Karpas-422 (cell line): Measurements from ENCODE around the gene PHF1. TPM values are rescaled to one million over a fixed set of nuclear protein-coding genes. Genes with fewer than 3 reads are reported as not detected.
A peak's percentile ranks its signal among the peaks of the same experiment; 100 is the strongest.

Experiments used
- DNase-seq: peaks from one replicate; pipeline ENCODE4 v3.0.0-alpha.2; 2015
- H2AFZ ChIP-seq: fragments of 200-600 bp; sonication (generic); 2 replicates; pipeline ENCODE4 v1.6.1; 2014; ENCODE audit warnings: antibody characterized with exemption, low read length, mixed read lengths
- H3K27ac ChIP-seq: fragments of 200-600 bp; sonication (generic); 2 replicates; pipeline ENCODE4 v1.5.1; 2014; ENCODE audit warnings: mild to moderate bottlenecking, low read length, moderate library complexity
- H3K27me3 ChIP-seq: fragments of 200-600 bp; sonication (generic); 2 replicates; pipeline ENCODE4 v1.6.1; 2014; ENCODE audit warnings: low read length, mixed read lengths
- H3K36me3 ChIP-seq: fragments of 200-600 bp; sonication (generic); 2 replicates; pipeline ENCODE4 v1.6.1; 2014; ENCODE audit warnings: low read length, mixed read lengths; ENCODE audit not compliant: insufficient read depth
- H3K4me1 ChIP-seq: fragments of 200-600 bp; sonication (generic); 2 replicates; pipeline ENCODE4 v1.6.1; 2014; ENCODE audit warnings: mild to moderate bottlenecking, low read length, mixed read lengths
- H3K4me2 ChIP-seq: fragments of 200-600 bp; sonication (generic); 2 replicates; pipeline ENCODE4 v1.6.1; 2014; ENCODE audit warnings: low read length, low read depth, mild to moderate bottlenecking; ENCODE audit not compliant: poor library complexity, severe bottlenecking
- H3K4me3 ChIP-seq: fragments of 200-600 bp; sonication (generic); 2 replicates; pipeline ENCODE4 v1.5.1; 2014; ENCODE audit warnings: mild to moderate bottlenecking, antibody characterized with exemption, low read length, mixed read lengths
- H3K79me2 ChIP-seq: fragments of 200-600 bp; sonication (generic); 2 replicates; pipeline ENCODE4 v1.6.1; 2014; ENCODE audit warnings: mild to moderate bottlenecking, low read length, mixed read lengths
- H3K9ac ChIP-seq: fragments of 200-600 bp; sonication (generic); 2 replicates; pipeline ENCODE4 v1.6.0; 2014; ENCODE audit warnings: low read length
- H3K9me2 ChIP-seq: fragments of 200-600 bp; sonication (generic), shearing (Covaris generic); replicated peaks from 2 replicates; pipeline ENCODE4 v1.6.0; 2014; ENCODE audit warnings: mild to moderate bottlenecking, low read length, moderate library complexity; ENCODE audit not compliant: insufficient read depth
- H3K9me3 ChIP-seq: fragments of 300-700, 200-600 bp; sonication (generic); 2 replicates; pipeline ENCODE4 v1.6.1; 2014; ENCODE audit warnings: low read length, mixed read lengths
- H4K20me1 ChIP-seq: fragments of 200-600 bp; sonication (generic); 2 replicates; pipeline ENCODE4 v1.6.1; 2014; ENCODE audit warnings: mild to moderate bottlenecking, antibody characterized with exemption, low read length, low read depth; ENCODE audit not compliant: insufficient read depth
- total RNA-seq: library from RNA; depleted of rRNA; stranded (reverse); fragments of >200 nt; shearing (Covaris generic); gene quantifications from 2 replicates; pipeline ENCODE4 v1.2.3, GENCODE V29; 2014; ENCODE audit warnings: low replicate concordance

The PHF1 gene
- total RNA-seq, 1 experiment from 2014 or later: 32.6 TPM

- H3K4me3 ChIP-seq: no peak overlapping the region
- H3K79me2 ChIP-seq: no peaks in the 10 kb centered on the region
- no peaks in the 10 kb centered on the region for H4K20me1 ChIP-seq
- H3K4me2 ChIP-seq: no peak overlapping the region
- no peaks in the 10 kb centered on the region for H3K9me3 ChIP-seq
- peak; percentile 37 for DNase-seq
- no peak overlapping the region for H2AFZ ChIP-seq
- peaks cover 4% of the 10 kb centered on the region; the same call in 1 of the 2 replicates for H3K4me1 ChIP-seq
- H3K36me3 ChIP-seq: no peaks in the 10 kb centered on the region
- H3K9ac ChIP-seq: no peak overlapping the region
- H3K9me2 ChIP-seq: no peaks in the 10 kb centered on the region
- no peak overlapping the region for H3K27ac ChIP-seq
- H3K27me3 ChIP-seq: no peaks in the 10 kb centered on the region
These were observed 26.2 kb upstream of the PHF1 start for GRCh38 chr6:33384581-33385020.

- no peak overlapping the region for H3K4me2 ChIP-seq
- no peak overlapping the region for H3K4me3 ChIP-seq
- peak; percentile 15 for DNase-seq
- H3K36me3 ChIP-seq: peaks cover 5% of the 10 kb centered on the region; the same call in 1 of the 2 replicates
- H3K9me3 ChIP-seq: no peaks in the 10 kb centered on the region
- H3K27ac ChIP-seq: no peak overlapping the region
- no peaks in the 10 kb centered on the region for H3K27me3 ChIP-seq
- H3K79me2 ChIP-seq: peaks cover 35% of the 10 kb centered on the region
- peaks cover 34% of the 10 kb centered on the region for H3K4me1 ChIP-seq
- H2AFZ ChIP-seq: no peak overlapping the region
- H3K9ac ChIP-seq: no peak overlapping the region
- no peaks in the 10 kb centered on the region for H4K20me1 ChIP-seq
- H3K9me2 ChIP-seq: no peaks in the 10 kb centered on the region
These were observed 20.6 kb upstream of the PHF1 start for GRCh38 chr6:33390173-33390572.

GRCh38 chr6:33390767-33391277 is 20.0 kb upstream of the PHF1 start:
- DNase-seq: no peak
- peaks cover 39% of the 10 kb centered on the region for H3K4me1 ChIP-seq
- H2AFZ ChIP-seq: peak overlapping the region; percentile 46
- peaks cover 11% of the 10 kb centered on the region; the same call in 1 of the 2 replicates for H3K36me3 ChIP-seq
- no peaks in the 10 kb centered on the region for H4K20me1 ChIP-seq
- peak overlapping the region; percentile 22; the same call in 1 of the 2 replicates for H3K4me3 ChIP-seq
- 0 out of 2 replicates have a peak overlapping the region, but pooled peaks have one; percentile 15 for H3K27ac ChIP-seq
- no peaks in the 10 kb centered on the region for H3K27me3 ChIP-seq
- peak overlapping the region; percentile 56 for H3K4me2 ChIP-seq
- peaks cover 41% of the 10 kb centered on the region for H3K79me2 ChIP-seq
- no peaks in the 10 kb centered on the region for H3K9me3 ChIP-seq
- H3K9me2 ChIP-seq: no peaks in the 10 kb centered on the region
- peak overlapping the region; percentile 54 for H3K9ac ChIP-seq

GRCh38 chr6:33391278-33391921 is 19.4 kb upstream of the PHF1 start, which contains the start of gene KIFC1:
KIFC1 (plus strand) TSS chr6:33391823; CDS start chr6:33391986, 163 bp downstream.
- H3K79me2 ChIP-seq: peaks cover 47% of the 10 kb centered on the region
- no peaks in the 10 kb centered on the region for H4K20me1 ChIP-seq
- peak within 1 kb of the TSS; percentile 79 for H3K27ac ChIP-seq
- H3K27me3 ChIP-seq: no peaks in the 10 kb centered on the region
- H3K36me3 ChIP-seq: peaks cover 12% of the 10 kb centered on the region; the same call in 1 of the 2 replicates
- H3K4me3 ChIP-seq: peak within 1 kb of the TSS; percentile 84
- peak; percentile 100 for DNase-seq
- H3K4me2 ChIP-seq: peak within 1 kb of the TSS; percentile 80
- H3K9me2 ChIP-seq: no peaks in the 10 kb centered on the region
- H3K4me1 ChIP-seq: peaks cover 39% of the 10 kb centered on the region
- H3K9ac ChIP-seq: peak within 1 kb of the TSS; percentile 89
- peak within 1 kb of the TSS; percentile 46 for H2AFZ ChIP-seq
- no peaks in the 10 kb centered on the region for H3K9me3 ChIP-seq

GRCh38 chr6:33391922-33392594 is 18.8 kb upstream of the PHF1 start:
- DNase-seq: peak; percentile 69
- H3K4me1 ChIP-seq: peaks cover 39% of the 10 kb centered on the region
- no peaks in the 10 kb centered on the region for H4K20me1 ChIP-seq
- H3K9me3 ChIP-seq: no peaks in the 10 kb centered on the region
- no peaks in the 10 kb centered on the region for H3K27me3 ChIP-seq
- H3K9ac ChIP-seq: peak overlapping the region; percentile 89
- peaks cover 52% of the 10 kb centered on the region for H3K79me2 ChIP-seq
- peaks cover 12% of the 10 kb centered on the region; the same call in 1 of the 2 replicates for H3K36me3 ChIP-seq
- no peak overlapping the region for H2AFZ ChIP-seq
- H3K9me2 ChIP-seq: no peaks in the 10 kb centered on the region
- peak overlapping the region; percentile 80 for H3K4me2 ChIP-seq
- peak overlapping the region; percentile 84 for H3K4me3 ChIP-seq
- peak overlapping the region; percentile 79 for H3K27ac ChIP-seq

- Histone ChIP-seq H3K9me2 (no peaks in the 10 kb centered on the region), H3K9ac (peak overlapping the region; percentile 89), H2AFZ (no peak overlapping the region), H4K20me1 (no peaks in the 10 kb centered on the region), H3K4me3 (peak overlapping the region; percentile 84), H3K27ac (peak overlapping the region; percentile 79), H3K36me3 (peaks cover 15% of the 10 kb centered on the region), H3K27me3 (no peaks in the 10 kb centered on the region), H3K79me2 (peaks cover 55% of the 10 kb centered on the region), H3K4me2 (peak overlapping the region; percentile 80), H3K4me1 (peaks cover 39% of the 10 kb centered on the region), H3K9me3 (no peaks in the 10 kb centered on the region)
- peak; percentile 65 for DNase-seq
These were observed 18.2 kb upstream of the PHF1 start for GRCh38 chr6:33392595-33392948.

GRCh38 chr6:33392979-33393378 is 17.8 kb upstream of the PHF1 start:
- Histone ChIP-seq H3K9me2 (no peaks in the 10 kb centered on the region), H3K9me3 (no peaks in the 10 kb centered on the region), H3K27me3 (no peaks in the 10 kb centered on the region), H3K4me3 (peak overlapping the region; percentile 84), H3K4me2 (peak overlapping the region; percentile 80), H2AFZ (no peak overlapping the region), H3K27ac (peak overlapping the region; percentile 79), H4K20me1 (no peaks in the 10 kb centered on the region), H3K79me2 (peaks cover 59% of the 10 kb centered on the region), H3K9ac (peak overlapping the region; percentile 89), H3K36me3 (peaks cover 19% of the 10 kb centered on the region), H3K4me1 (peaks cover 39% of the 10 kb centered on the region)
- peak; percentile 55 for DNase-seq

GRCh38 chr6:33397541-33397940 is 13.3 kb upstream of the PHF1 start:
- H3K9ac ChIP-seq: no peak overlapping the region
- peak; percentile 31 for DNase-seq
- peaks cover 63% of the 10 kb centered on the region for H3K79me2 ChIP-seq
- H3K4me1 ChIP-seq: peaks cover 32% of the 10 kb centered on the region
- no peak overlapping the region for H2AFZ ChIP-seq
- H3K27ac ChIP-seq: no peak overlapping the region
- H3K4me3 ChIP-seq: no peak overlapping the region
- no peaks in the 10 kb centered on the region for H3K27me3 ChIP-seq
- H3K4me2 ChIP-seq: no peak overlapping the region
- H3K9me2 ChIP-seq: no peaks in the 10 kb centered on the region
- no peaks in the 10 kb centered on the region for H3K9me3 ChIP-seq
- H3K36me3 ChIP-seq: peaks cover 33% of the 10 kb centered on the region
- H4K20me1 ChIP-seq: no peaks in the 10 kb centered on the region
